SW 1271 (cell line): Measurements from ENCODE around the gene PRR22.

ENCODE experiments used
- DNase-seq, 2 experiments: peaks; one replicate each; lab custom pipeline; 2025; lab: John Stamatoyannopoulos, UW

PRR22 gene

GRCh38 chr19:5784581-5785147, at the start of gene PRR22:
Gene PRR22 (minus strand): TSS chr19:5784746. CDS start chr19:5784660, 86 bp downstream.
- no peak for DNase-seq

GRCh38 chr19:5832527-5833216, 48.1 kb upstream of the PRR22 start:
- DNase-seq = no peak

DNA sequence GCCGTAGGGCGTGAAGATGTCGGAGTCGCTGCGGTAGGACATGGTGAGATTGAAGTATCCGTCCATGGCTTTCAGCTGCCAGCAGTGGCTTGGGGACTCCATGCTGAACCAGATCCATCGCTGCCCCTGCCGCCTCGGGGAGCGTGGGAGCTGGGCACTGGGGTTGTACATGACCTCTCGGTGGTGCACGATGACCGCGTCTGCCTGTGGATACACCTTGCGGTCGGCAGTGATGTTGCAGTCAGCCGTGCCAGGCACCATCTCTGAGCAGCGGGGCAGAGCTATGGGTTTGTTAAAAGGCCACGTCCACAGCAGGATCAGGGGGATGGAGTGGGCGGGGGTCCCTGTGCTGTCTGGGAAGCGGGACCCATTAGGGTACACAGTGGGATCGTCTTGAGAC, 47.5 kb upstream of the PRR22 start:
- DNase-seq = no peak

DNA sequence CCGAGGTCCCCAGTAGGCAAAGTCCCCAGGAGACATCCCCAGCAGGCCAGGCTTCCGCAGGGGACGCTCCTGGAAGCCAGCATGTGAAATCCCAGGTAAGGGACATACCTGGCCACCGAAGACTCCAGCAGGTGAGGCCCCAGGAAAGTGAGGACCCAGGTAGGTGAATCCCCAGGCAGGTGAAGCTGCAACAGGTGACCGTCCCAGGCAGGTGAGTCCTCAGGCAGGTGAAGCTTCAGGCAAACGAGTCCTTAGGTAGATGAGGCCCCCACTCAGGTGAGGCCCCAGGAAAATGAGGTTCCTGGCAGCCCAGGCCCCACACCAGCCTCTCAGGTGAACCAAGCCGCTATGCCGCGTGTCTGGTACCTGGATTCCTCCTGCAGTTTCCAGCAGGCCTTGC, 46.6 kb upstream of the PRR22 start:
- no peak for DNase-seq

- DNase-seq = no peak
These were observed 45.2 kb upstream of the PRR22 start for GRCh38 chr19:5829567-5830310.

DNA sequence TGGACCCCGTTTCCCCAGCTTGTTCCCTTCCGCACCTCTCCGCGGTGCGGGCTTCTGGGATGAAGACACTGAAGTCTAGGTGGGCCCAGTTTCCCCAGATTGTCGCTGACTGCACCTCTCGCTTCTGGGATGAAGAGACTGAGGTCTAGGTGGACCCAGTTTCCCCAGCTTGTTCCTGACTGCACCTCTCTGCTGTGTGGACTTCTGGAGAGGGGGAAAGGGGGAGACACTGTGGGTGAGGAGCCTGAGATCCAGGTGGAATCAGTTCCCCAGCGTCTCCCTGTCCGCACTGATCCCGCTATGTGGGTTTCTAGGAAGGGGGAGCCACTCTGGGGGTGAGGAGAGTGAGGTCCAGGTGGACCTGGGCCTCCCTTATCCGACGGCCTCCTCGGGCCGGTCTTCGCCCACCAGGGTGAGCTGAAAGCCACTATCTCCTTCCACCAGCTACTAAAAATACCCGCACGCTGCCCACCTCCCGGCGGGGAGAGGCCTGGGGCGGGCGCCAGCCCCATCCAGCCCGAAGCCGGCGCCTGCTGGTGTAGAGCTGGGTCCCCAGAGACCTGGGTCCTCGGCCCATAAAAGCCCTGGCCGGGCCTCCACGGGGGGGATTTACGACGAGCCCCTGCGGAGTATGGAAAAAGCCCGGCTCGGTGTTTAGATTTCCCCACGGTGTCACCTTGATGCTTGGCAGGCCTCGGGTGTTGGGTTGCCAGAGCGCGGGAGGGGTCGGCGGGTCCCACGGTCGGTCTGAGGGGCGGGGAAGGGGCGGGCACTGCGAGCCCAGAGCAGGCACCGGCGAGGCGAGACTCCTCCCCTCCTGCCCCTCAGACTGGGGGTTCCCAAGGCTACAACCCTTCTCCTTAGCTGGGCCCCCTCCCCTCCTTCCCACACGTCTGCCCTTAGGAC, 44.4 kb upstream of the PRR22 start:
- DNase-seq = peak in 1 of 2 experiments; percentile 27

- DNase-seq = peak; percentile 89 to 91
These were observed 43.5 kb upstream of the PRR22 start for GRCh38 chr19:5827891-5828660.

DNA sequence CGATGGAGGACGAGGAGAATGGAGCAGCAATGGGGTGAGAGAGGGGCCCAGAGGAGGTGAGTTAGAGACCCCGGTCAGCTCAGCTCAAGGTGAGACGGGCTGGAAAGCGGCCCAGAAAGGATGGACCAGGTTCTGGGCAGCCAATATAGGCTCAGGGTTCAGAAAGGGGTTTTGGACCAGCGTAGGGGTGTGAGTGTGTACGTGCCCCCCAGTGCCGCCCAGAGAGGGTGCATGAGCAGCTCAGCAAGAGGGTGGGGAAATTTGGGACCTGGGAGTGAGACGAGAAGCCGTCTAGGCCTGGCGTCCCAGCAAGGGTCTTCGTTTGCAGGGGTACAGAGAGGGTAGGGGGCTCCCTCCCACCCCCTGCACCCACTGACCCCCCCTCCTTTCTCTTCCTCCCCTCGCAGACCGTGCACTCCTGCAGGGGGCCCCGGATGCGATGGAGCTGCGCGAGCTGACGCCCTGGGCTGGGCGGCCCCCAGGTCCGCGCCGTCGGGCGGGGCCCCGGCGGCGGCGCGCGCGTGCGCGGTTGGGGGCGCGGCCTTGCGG, 42.9 kb upstream of the PRR22 start:
- no peak for DNase-seq

DNA sequence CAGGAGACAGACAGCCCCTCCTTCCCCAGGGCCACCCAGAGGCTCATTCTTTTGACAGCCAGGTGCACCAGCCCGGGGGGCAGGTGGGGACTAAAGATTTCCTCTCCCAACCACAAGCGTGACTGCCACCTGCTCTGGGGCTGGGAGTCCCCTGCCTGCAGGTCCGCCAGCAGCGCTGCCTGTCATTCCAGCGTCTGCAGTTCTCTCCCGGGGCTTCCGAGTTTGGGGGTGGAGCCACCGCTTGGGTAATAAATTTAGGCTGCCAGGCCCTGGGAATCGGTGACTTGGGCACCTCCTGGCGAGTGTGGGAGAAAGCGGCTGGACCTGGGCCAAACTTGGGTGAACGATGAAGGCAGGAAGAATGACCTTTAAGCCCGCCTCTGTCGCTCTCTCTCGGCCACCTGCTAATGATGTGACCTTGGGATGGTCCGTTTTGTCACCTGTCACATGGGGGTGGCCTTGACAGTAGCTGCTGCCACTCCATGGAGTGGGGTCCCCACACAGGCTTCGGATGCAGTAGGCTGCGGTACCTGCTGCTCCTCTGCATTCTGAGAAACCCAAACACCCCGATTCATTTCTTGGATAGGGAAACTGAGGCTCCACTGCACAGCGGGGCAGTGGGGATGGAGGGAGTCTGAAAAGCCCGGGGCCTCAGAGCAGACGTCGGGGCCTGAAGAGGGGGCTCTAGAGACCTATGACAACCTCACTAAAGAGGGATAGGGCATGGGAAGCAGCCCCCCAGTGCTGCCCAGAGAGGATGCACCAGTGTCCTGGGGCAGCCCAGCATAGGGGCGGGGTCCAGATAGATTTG, 42.2 kb upstream of the PRR22 start:
- peak; percentile 51 to 72 for DNase-seq

DNA sequence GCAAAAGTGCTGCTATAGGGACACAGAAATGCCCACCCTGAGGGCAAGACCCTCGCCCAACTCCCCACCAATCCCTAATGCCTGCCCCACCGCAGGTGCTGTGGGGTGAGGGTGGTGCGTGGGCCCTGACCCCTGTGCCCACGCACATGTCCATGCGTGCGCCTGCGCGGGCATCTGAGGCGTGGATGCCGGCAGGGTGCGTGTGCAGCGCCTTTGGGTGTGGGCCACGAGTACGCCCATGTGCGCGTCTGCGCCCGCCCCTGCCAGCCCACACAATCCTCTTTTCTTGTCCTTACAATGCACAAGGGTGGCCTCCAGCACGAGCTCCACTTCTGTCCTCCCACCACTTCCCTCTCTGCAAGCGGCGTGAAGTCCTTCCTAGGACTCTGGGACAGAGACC, 40.6 kb upstream of the PRR22 start:
- DNase-seq = no peak

- no peak for DNase-seq
These were observed 40.2 kb upstream of the PRR22 start for GRCh38 chr19:5824751-5825150.

DNA sequence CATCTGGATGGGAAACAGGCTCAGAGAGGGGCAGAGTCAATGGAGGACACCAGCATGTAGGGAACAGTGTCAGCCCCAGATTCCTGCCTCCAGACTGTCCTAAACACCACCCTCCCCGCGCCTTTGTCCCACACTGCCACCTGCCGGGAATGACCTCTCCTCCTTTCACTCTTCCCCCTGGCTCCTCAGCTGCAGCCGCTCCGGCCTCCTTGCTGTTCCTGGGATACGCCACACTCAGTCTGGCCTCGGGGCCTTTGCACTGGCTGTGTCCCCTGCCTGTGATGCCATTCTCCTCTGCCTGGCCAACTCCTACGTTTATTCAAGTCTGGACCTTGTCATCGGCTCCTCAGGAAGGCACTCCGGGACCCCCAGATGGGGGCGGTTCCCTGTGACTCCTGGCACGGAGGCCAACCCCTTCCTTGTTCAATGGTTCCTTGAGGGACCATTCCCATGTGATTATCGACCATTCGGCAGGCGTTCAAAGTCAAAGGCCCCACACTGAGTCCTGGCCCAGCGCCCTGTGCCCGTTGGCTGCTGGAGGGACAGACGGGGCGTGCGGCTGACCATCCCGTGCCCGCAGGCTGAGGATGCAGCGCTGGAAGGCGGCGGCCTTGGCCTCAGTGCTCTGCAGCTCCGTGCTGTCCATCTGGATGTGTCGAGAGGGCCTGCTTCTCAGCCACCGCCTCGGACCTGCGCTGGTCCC, 39.2 kb upstream of the PRR22 start:
- peak in 1 of 2 experiments; percentile 37 for DNase-seq

GRCh38 chr19:5822181-5822844, 37.8 kb upstream of the PRR22 start:
- no peak for DNase-seq

- no peak for DNase-seq
These were observed 37.1 kb upstream of the PRR22 start for GRCh38 chr19:5821521-5822180.

- DNase-seq = no peak
These were observed 36.2 kb upstream of the PRR22 start for GRCh38 chr19:5820785-5821184.

DNA sequence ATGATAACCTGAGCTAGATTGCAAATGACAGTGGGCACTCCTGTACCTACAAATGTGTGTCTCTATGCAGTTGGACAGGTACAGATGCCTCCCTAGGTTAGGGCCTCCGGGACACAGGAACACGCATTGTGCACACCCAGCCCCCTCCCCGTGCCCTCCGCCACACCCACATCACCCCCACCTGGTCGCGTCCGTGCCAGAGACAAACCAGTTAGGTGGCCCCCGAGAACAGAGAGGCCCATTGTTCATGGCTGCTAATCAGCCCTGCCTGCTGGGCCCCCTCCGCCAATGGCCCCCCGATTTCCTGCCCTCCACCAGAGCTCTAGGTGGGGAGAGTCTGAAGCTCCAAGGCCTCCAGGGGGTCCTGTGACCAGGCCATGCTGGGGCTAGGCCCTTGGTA, 34.0 kb upstream of the PRR22 start:
- DNase-seq = no peak

- no peak for DNase-seq
These were observed 32.7 kb upstream of the PRR22 start for GRCh38 chr19:5817218-5817617.

DNA sequence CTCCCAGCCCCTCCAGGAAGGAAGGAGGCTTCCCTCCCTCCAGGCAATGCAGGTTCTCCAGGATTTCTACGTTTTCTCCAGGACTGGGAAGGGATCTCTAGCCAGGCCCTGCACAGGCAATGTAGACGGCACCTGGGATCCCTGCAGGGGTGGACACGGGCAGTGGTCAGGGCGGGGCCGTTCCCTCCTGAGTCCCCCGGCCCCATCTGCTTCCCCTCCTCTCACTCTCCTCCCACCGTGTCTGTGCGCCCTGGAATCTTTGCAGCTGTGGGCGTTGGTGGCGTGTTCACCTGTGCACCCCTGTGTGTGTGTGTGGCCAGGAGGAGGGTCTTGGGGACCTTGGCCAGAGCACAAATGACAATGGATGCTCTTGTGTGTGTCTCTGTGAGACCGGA, 30.3 kb upstream of the PRR22 start:
- DNase-seq = no peak
